Endothelial cell of umbilical vein (primary cell): Measurements from ENCODE around the gene DMD. TPM values are rescaled to one million over a fixed set of nuclear protein-coding genes. Genes with fewer than 3 reads are reported as not detected.

Experiments
- BruUV-seq: library from RNA; stranded (reverse); fragments of 400-500 nt; replicated peaks from 2 replicates; lab custom pipeline; 2021; lab: Mats Ljungman, UMichigan
- CTCF ChIA-PET: fragments of 300-600, 350-600 bp; sonication (Branson Sonifier 250); formaldehyde crosslinking; loops from one replicate; lab custom pipeline; 2021; ENCODE audit warnings: antibody characterized with exemption, inconsistent platforms; lab: Charles Lee
- POLR2A ChIA-PET: fragments of 300-600, 350-600 bp; sonication (Branson Sonifier 250); formaldehyde crosslinking; loops from one replicate; lab custom pipeline; 2021; ENCODE audit warnings: antibody characterized with exemption, inconsistent platforms; lab: Charles Lee
- DNase-seq: peaks from one replicate; pipeline ENCODE4 v3.0.0-alpha.2; 2011; ENCODE audit warnings: low read depth, low spot score
- FAIRE-seq: peaks from 2 replicates; lab custom pipeline; 2011; peaks lifted over from hg19 to GRCh38; lab: Jason Lieb, UNC
- H2AFZ ChIP-seq: 2 replicates; pipeline ENCODE4 v1.6.0; 2012; ENCODE audit warnings: low read depth, low read length, control low read depth, inconsistent platforms
- H3K27ac ChIP-seq: 2 replicates; pipeline ENCODE4 v1.5.1; 2011; ENCODE audit warnings: low read depth, mild to moderate bottlenecking, control low read depth, low read length, moderate library complexity; ENCODE audit not compliant: insufficient read depth
- H3K27me3 ChIP-seq, 2 experiments: 2 replicates each; pipeline versions ENCODE4 v1.6.0 to v1.6.1; 2011; ENCODE audit warnings: low read length in 2 of 2, mixed read lengths in 1 of 2; ENCODE audit not compliant: control insufficient read depth in 2 of 2, insufficient read depth in 2 of 2
- H3K36me3 ChIP-seq, 2 experiments: 2 replicates in 1 of 2; 3 replicates in 1 of 2; pipeline ENCODE4 v1.5.1; 2011; ENCODE audit warnings: low read length in 2 of 2, mild to moderate bottlenecking in 1 of 2, moderate library complexity in 1 of 2; ENCODE audit not compliant: control insufficient read depth in 2 of 2, insufficient read depth in 2 of 2; ENCODE audit errors: extremely low read depth in 1 of 2
- H3K4me1 ChIP-seq: 3 replicates; pipeline ENCODE4 v1.5.1; 2011; ENCODE audit warnings: mild to moderate bottlenecking, low read length; ENCODE audit not compliant: control insufficient read depth, insufficient read depth; ENCODE audit errors: extremely low read depth
- H3K4me2 ChIP-seq: 2 replicates; pipeline ENCODE4 v1.6.1; 2011; ENCODE audit warnings: low read length, control low read depth, mixed read lengths; ENCODE audit not compliant: insufficient read depth
- H3K4me3 ChIP-seq, 3 experiments: fragments of 200-600 bp in 1 of 3; sonication (generic), shearing (Covaris generic) in 1 of 3; replicated peaks in 1 of 3; 2 replicates each; pipeline ENCODE4 v1.5.1; 2011 to 2016; ENCODE audit warnings: control low read depth in 3 of 3, low read length in 3 of 3, mild to moderate bottlenecking in 2 of 3, inconsistent platforms in 1 of 3, low read depth in 1 of 3, moderate library complexity in 1 of 3; ENCODE audit not compliant: insufficient read depth in 1 of 3
- H3K79me2 ChIP-seq: 2 replicates; pipeline ENCODE4 v1.6.0; 2012; ENCODE audit warnings: low read length, inconsistent platforms; ENCODE audit not compliant: control insufficient read depth, insufficient read depth
- H3K9ac ChIP-seq: replicated peaks from 2 replicates; pipeline ENCODE3; 2011; ENCODE audit warnings: low read length, control low read depth; ENCODE audit not compliant: insufficient read depth; ENCODE audit errors: extremely low read depth
- H3K9me1 ChIP-seq: replicated peaks from 3 replicates; pipeline ENCODE4 v1.6.0; 2011; ENCODE audit warnings: mild to moderate bottlenecking, low read length; ENCODE audit not compliant: control insufficient read depth, insufficient read depth; ENCODE audit errors: extremely low read depth
- H3K9me3 ChIP-seq: replicated peaks from 2 replicates; pipeline ENCODE4 v1.5.1; 2012; ENCODE audit warnings: low read length, inconsistent platforms; ENCODE audit not compliant: control insufficient read depth, insufficient read depth
- H4K20me1 ChIP-seq: replicated peaks from 2 replicates; pipeline ENCODE3; 2011; ENCODE audit warnings: mild to moderate bottlenecking, low read length; ENCODE audit not compliant: control insufficient read depth, insufficient read depth; ENCODE audit errors: extremely low read depth
- EZH2 ChIP-seq: IDR thresholded peaks from 2 replicates; pipeline ENCODE4 v1.6.1; 2012; ENCODE audit warnings: borderline replicate concordance, low read depth, mild to moderate bottlenecking, moderate library complexity, low read length, inconsistent platforms; ENCODE audit not compliant: severe bottlenecking
- FOS ChIP-seq: IDR thresholded peaks from 2 replicates; pipeline ENCODE4 v1.6.1; 2011; ENCODE audit warnings: mild to moderate bottlenecking, low read length, moderate library complexity, borderline replicate concordance; ENCODE audit not compliant: insufficient read depth
- GATA2 ChIP-seq: IDR thresholded peaks from 2 replicates; pipeline ENCODE4 v1.7.0; 2011; ENCODE audit warnings: low read depth, mild to moderate bottlenecking, moderate library complexity, mixed read lengths, low read length; ENCODE audit not compliant: insufficient read length, insufficient read depth
- JUN ChIP-seq: IDR thresholded peaks from 2 replicates; pipeline ENCODE4 v1.6.1; 2011; ENCODE audit warnings: borderline replicate concordance, low read depth; ENCODE audit not compliant: insufficient read length, insufficient read depth
- MYC ChIP-seq: IDR thresholded peaks from one replicate; pipeline ENCODE4 v1.6.1; 2011; ENCODE audit warnings: mild to moderate bottlenecking, low read depth, low read length
- POLR2A ChIP-seq: IDR thresholded peaks from 2 replicates; pipeline ENCODE4 v1.6.1; 2012; ENCODE audit warnings: low read depth, mild to moderate bottlenecking, control low read depth, low read length
- POLR2AphosphoS5 ChIP-seq: IDR thresholded peaks from 2 replicates; pipeline ENCODE4 v1.6.1; 2012; ENCODE audit warnings: low read depth, mild to moderate bottlenecking, control low read depth, low read length, moderate library complexity; ENCODE audit not compliant: insufficient read depth
- dilution Hi-C: fragments of 300-500 bp; cut with MboI; formaldehyde crosslinking; loops from one replicate; pipeline ENCODE4 v1.15.0; 2019; ENCODE audit warnings: low sequenced_read_pairs; ENCODE audit not compliant: extremely low pct_ligation_motif_present
- intact Hi-C: fragments of 100-400 bp; cut with micrococcal nuclease; formaldehyde crosslinking; loops from one replicate; pipeline ENCODE4 v1.10.0; 2022
- polyA plus RNA-seq, 4 experiments: library from polyadenylated mRNA; depleted of rRNA in 3 of 4; stranded (reverse) in 3 of 4; unstranded in 1 of 4; fragments of >200 nt; gene quantifications; 2 replicates each; pipeline versions ENCODE4 v1.2.1 to v1.2.3, GENCODE V29; 2011 to 2012; ENCODE audit warnings: missing spikeins in 1 of 4
- total RNA-seq: library from RNA; stranded (reverse); gene quantifications from 2 replicates; pipeline ENCODE4 v1.2.3, GENCODE V29; 2021
- TF ChIP-seq, protein P1 (sequence below), 2 donors: IDR thresholded peaks; 1 replicate in 1 of 2; 2 replicates in 1 of 2; pipeline ENCODE4 v1.5.1; 2011; ENCODE audit warnings: low read length in 2 of 2, mild to moderate bottlenecking in 2 of 2, moderate library complexity in 2 of 2, control low read depth in 1 of 2, inconsistent platforms in 1 of 2, low read depth in 1 of 2; ENCODE audit not compliant: insufficient read depth in 1 of 2; ENCODE audit errors: extremely low read depth in 1 of 2
- TF ChIP-seq, protein P2 (sequence below): IDR thresholded peaks from 2 replicates; pipeline ENCODE4 v1.6.1; 2011; ENCODE audit not compliant: insufficient read depth, insufficient read length

The DMD gene
- total and polyA plus RNA-seq, 2 donors (not counting 3 experiments of a cell fraction or from before 2014, with no cell fraction given), result 7.3 to 9.0 TPM

DNA sequence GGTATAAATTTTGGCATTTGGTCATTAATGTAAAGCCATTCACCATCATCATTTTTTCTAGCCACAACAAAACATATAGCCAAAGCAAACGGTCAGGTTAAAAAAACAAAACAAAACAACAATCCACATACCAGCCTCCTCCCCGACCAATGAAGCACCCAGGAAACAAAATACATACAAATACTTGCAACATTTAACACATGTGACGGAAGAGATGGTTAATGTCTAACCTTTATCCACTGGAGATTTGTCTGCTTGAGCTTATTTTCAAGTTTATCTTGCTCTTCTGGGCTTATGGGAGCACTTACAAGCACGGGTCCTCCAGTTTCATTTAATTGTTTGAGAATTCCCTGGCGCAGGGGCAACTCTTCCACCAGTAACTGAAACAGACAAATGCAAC is 1282.0 kb downstream of the DMD start:
- Histone ChIP-seq H3K4me1 (no peaks in the 10 kb centered on the region), H3K9me3 (no peaks in the 10 kb centered on the region), H3K79me2 (no peaks in the 10 kb centered on the region), H3K36me3 (no peaks in the 10 kb centered on the region), H3K27me3 (no peaks in the 10 kb centered on the region), H3K4me2 (no peak overlapping the region), H3K9ac (no peak overlapping the region), H4K20me1 (no peaks in the 10 kb centered on the region), H3K27ac (no peak overlapping the region), H2AFZ (no peak overlapping the region), H3K9me1 (no peaks in the 10 kb centered on the region), H3K4me3 (no peak overlapping the region)
- ChIA-PET POLR2A (no interaction called here), CTCF (no interaction called here)
- no TSS peak for BruUV-seq
- no peak for FAIRE-seq
- TF ChIP-seq MYC (no peak), EZH2 (no peak)
- TF ChIP-seq, protein P1, sequence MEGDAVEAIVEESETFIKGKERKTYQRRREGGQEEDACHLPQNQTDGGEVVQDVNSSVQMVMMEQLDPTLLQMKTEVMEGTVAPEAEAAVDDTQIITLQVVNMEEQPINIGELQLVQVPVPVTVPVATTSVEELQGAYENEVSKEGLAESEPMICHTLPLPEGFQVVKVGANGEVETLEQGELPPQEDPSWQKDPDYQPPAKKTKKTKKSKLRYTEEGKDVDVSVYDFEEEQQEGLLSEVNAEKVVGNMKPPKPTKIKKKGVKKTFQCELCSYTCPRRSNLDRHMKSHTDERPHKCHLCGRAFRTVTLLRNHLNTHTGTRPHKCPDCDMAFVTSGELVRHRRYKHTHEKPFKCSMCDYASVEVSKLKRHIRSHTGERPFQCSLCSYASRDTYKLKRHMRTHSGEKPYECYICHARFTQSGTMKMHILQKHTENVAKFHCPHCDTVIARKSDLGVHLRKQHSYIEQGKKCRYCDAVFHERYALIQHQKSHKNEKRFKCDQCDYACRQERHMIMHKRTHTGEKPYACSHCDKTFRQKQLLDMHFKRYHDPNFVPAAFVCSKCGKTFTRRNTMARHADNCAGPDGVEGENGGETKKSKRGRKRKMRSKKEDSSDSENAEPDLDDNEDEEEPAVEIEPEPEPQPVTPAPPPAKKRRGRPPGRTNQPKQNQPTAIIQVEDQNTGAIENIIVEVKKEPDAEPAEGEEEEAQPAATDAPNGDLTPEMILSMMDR (IDR thresholded peaks at IDR 0.05; ENCODE audit: extremely low read depth in 1 of 2, insufficient read depth in 1 of 2, low read depth in 1 of 2, low read length in 2 of 2), result no peak
- dilution Hi-C loops (no loop called here), intact Hi-C loops (no loop called here)
- DNase-seq, result no peak

DNA sequence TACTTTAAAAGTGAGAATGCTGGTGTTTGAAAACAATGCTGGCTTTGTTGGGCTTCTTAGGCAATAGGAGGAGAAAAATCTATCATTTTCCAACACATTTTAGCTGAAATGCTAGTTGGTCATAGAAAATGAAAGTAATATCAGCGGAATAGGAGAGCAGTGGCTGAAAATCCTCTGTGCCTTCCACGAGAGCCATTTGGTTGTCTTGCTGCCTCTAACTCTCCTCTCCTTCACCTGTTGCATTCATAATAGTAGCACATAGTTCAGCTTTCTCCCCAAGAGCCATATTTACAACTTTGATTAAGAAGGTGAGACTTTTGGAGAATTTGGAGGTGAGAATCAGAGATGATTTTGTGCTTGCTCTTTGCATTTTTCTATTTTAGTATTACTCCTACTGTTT is 1290.1 kb downstream of the DMD start:
- Histone ChIP-seq H2AFZ (no peak overlapping the region), H3K27ac (no peak overlapping the region), H3K9ac (no peak overlapping the region), H3K4me2 (no peak overlapping the region), H3K79me2 (no peaks in the 10 kb centered on the region), H4K20me1 (no peaks in the 10 kb centered on the region), H3K9me3 (no peaks in the 10 kb centered on the region), H3K36me3 (no peaks in the 10 kb centered on the region), H3K9me1 (no peaks in the 10 kb centered on the region), H3K4me3 (no peak overlapping the region), H3K27me3 (no peaks in the 10 kb centered on the region), H3K4me1 (no peaks in the 10 kb centered on the region)
- intact Hi-C loops, result no loop called here
- no TSS peak for BruUV-seq
- dilution Hi-C loops, result no loop called here
- TF ChIP-seq, protein P1 (IDR thresholded peaks at IDR 0.05; ENCODE audit: extremely low read depth in 1 of 2, insufficient read depth in 1 of 2, low read depth in 1 of 2, low read length in 2 of 2), result no peak
- TF ChIP-seq EZH2, result no peak
- TF ChIP-seq, protein P2, sequence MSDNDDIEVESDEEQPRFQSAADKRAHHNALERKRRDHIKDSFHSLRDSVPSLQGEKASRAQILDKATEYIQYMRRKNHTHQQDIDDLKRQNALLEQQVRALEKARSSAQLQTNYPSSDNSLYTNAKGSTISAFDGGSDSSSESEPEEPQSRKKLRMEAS, result no peak
- TF ChIP-seq JUN, result no peak
- TF ChIP-seq POLR2AphosphoS5, result no peak
- no peak for TF ChIP-seq POLR2A
- no peak for TF ChIP-seq GATA2
- TF ChIP-seq MYC, result no peak
- no peak for TF ChIP-seq FOS
- FAIRE-seq (no peak), DNase-seq (no peak)
- ChIA-PET CTCF (no interaction called here), POLR2A (no interaction called here)
